HFFc6 (cell line): ENCODE data around the gene SLC2A13. TPM values are rescaled to one million over a fixed set of nuclear protein-coding genes. Genes with fewer than 3 reads are reported as not detected.
A peak's percentile ranks its signal among the peaks of the same experiment; 100 is the strongest.

Experiments used
- DNase-seq: peaks from one replicate; pipeline ENCODE4 v3.0.0-alpha.2; 2018
- H3K27ac Mint-ChIP-seq: 2 replicates; pipeline ENCODE4 v1.8.0; 2020; ENCODE audit warnings: mild to moderate bottlenecking, mixed read lengths
- H3K27me3 Mint-ChIP-seq: 2 replicates; pipeline ENCODE4 v1.8.0; 2021; ENCODE audit warnings: mild to moderate bottlenecking, moderate library complexity, mixed read lengths; ENCODE audit not compliant: insufficient read depth
- H3K36me3 Mint-ChIP-seq: 2 replicates; pipeline ENCODE4 v1.8.0; 2021; ENCODE audit warnings: low read depth, mixed read lengths
- H3K4me1 Mint-ChIP-seq: 2 replicates; pipeline ENCODE4 v1.8.0; 2020; ENCODE audit warnings: low read depth, mixed read lengths
- H3K4me3 Mint-ChIP-seq: 2 replicates; pipeline ENCODE4 v1.8.0; 2020; ENCODE audit warnings: mild to moderate bottlenecking, moderate library complexity, mixed read lengths
- H3K9me3 Mint-ChIP-seq: 2 replicates; pipeline ENCODE4 v1.8.0; 2020; ENCODE audit warnings: mild to moderate bottlenecking, mixed read lengths
- CTCF ChIP-seq: fragments of 200-600 bp; sonication (generic); IDR thresholded peaks from 2 replicates; pipeline ENCODE4 v1.5.0; 2021; ENCODE audit warnings: antibody characterized with exemption, mild to moderate bottlenecking
- total RNA-seq, 6 experiments: library from RNA; stranded (reverse); fragmentation: NEBNext Ultra II Directional; extraction: Animal tissue kit (Norgen Biotek cat#: 25700); gene quantifications; 2 replicates in 1 of 6; 3 replicates in 5 of 6; pipeline ENCODE4 v1.2.3, GENCODE V29; 2021

SLC2A13 gene
- total RNA-seq, 6 experiments from 2014 or later = 2.3 to 3.3 (median 2.9) TPM

DNA sequence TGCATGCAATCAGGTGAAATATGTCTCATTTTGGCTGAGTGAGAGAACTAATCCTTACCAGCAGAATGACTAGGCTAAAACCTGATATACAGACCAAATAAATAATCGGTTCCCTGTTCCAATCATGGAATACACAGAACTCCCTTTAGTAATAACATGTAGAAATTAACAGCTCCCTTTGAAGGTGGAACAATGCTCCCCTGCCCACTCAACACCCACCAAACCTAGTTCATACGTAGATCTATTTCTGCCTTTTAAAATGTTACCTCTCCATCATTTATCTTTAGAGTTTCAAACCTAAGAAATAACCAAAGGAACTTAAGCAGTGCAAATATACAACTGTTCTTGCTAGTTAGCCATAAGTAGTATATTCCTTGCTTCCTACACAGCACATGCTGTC is 332.6 kb downstream of the SLC2A13 start:
- H3K4me3 Mint-ChIP-seq = no peak overlapping the region
- H3K9me3 Mint-ChIP-seq = peaks cover 14% of the 10 kb centered on the region
- H3K4me1 Mint-ChIP-seq = no peaks in the 10 kb centered on the region
- H3K36me3 Mint-ChIP-seq = no peaks in the 10 kb centered on the region
- TF ChIP-seq CTCF = no peak
- no peaks in the 10 kb centered on the region for H3K27me3 Mint-ChIP-seq
- no peak overlapping the region for H3K27ac Mint-ChIP-seq
- DNase-seq = no peak

DNA sequence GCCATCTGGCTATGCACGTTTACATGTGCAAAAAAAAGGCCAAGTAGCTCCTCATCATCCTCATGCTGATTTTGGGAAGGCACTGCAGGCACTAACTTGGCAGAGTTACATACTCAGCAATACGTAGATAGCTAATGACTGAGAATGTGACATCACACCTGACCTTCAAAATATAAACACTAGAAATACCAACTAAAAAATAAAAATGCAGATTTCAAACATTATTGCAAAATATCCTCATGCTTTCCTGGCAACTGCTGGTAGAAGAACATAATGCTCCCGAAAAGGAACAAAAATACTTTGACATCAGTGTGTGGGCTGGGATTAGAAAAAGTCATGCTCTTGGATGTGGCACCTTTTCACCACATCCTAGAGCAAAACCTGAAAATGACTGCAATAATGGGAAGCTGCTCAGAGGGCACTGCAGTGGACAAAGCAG is 333.0 kb downstream of the SLC2A13 start:
- Mint-ChIP-seq H3K9me3 (peaks cover 14% of the 10 kb centered on the region), H3K4me3 (no peak overlapping the region), H3K4me1 (no peaks in the 10 kb centered on the region), H3K27me3 (no peaks in the 10 kb centered on the region), H3K36me3 (no peaks in the 10 kb centered on the region), H3K27ac (no peak overlapping the region)
- no peak for TF ChIP-seq CTCF
- no peak for DNase-seq

DNA sequence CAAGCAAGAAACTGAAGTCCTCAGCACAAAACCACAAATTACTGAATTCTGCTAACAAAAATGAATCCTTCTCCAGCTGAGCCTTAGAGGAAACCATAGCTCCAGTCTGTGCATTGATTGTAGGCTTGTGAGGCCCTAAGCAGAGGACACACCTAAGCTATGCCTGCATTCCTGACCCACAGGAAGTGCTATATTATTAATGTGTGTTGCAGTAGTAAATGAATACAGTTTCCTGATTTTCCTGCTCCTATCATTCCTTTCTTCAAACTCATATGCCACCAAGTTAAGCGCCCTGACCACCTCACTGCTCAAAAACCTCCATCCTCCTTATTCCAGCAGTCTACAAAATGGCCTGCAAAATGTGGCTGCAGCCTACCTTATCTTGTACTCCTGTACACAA is 334.4 kb downstream of the SLC2A13 start:
- DNase-seq = no peak
- no peaks in the 10 kb centered on the region for H3K27me3 Mint-ChIP-seq
- no peaks in the 10 kb centered on the region for H3K36me3 Mint-ChIP-seq
- H3K4me1 Mint-ChIP-seq = no peaks in the 10 kb centered on the region
- H3K9me3 Mint-ChIP-seq = peaks cover 9% of the 10 kb centered on the region
- no peak overlapping the region for H3K27ac Mint-ChIP-seq
- H3K4me3 Mint-ChIP-seq = no peak overlapping the region
- TF ChIP-seq CTCF = no peak

GRCh38 chr12:39764944-39765560 is 340.8 kb downstream of the SLC2A13 start:
- no peak overlapping the region for H3K27ac Mint-ChIP-seq
- TF ChIP-seq CTCF = peak; percentile 74
- peak; percentile 18 for DNase-seq
- no peaks in the 10 kb centered on the region for H3K36me3 Mint-ChIP-seq
- peaks cover 4% of the 10 kb centered on the region; the same call in 1 of the 2 replicates for H3K9me3 Mint-ChIP-seq
- no peak overlapping the region for H3K4me3 Mint-ChIP-seq
- H3K4me1 Mint-ChIP-seq = no peaks in the 10 kb centered on the region
- no peaks in the 10 kb centered on the region for H3K27me3 Mint-ChIP-seq

DNA sequence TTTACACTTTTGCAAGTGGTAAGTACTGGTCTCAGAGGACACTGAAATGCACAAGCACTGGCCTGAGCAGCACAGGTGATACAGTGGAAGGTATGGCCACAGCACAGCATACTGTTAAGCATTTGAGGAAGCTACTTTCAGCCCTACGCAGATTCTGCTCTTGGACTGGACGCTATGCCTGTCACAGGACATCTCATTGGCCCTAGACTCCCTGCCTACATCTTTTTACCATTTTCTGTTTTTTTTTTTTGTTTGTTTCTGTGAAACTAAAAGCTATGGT is 342.1 kb downstream of the SLC2A13 start:
- H3K27ac Mint-ChIP-seq = no peak overlapping the region
- no peak for TF ChIP-seq CTCF
- no peaks in the 10 kb centered on the region for H3K27me3 Mint-ChIP-seq
- H3K9me3 Mint-ChIP-seq = no peaks in the 10 kb centered on the region; the same call in 1 of the 2 replicates
- H3K4me3 Mint-ChIP-seq = no peak overlapping the region
- no peaks in the 10 kb centered on the region for H3K4me1 Mint-ChIP-seq
- no peak for DNase-seq
- H3K36me3 Mint-ChIP-seq = no peaks in the 10 kb centered on the region
